Measurements from ENCODE around the gene KCNC1.

DNA sequence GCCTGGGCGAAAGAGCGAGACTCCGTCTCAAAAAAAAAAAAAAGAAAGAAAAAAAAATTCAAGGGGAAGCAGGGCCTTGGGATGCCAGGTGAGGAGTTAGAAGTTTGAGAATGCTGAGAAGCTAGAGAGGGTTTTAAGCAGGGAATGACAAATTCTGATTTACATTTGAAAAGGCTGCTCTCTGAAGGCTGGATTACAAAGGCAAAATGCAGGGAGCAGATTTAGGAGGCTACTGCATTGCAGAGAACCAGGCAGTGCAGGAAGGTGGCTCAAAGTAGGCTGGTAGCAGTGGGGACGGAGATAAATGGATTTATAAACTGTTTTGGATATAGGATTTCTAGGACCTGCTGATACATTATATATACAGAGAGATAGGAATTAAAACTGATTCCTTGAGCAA, 66.6 kb downstream of the KCNC1 start:
- TF ChIP-seq, protein P1, sequence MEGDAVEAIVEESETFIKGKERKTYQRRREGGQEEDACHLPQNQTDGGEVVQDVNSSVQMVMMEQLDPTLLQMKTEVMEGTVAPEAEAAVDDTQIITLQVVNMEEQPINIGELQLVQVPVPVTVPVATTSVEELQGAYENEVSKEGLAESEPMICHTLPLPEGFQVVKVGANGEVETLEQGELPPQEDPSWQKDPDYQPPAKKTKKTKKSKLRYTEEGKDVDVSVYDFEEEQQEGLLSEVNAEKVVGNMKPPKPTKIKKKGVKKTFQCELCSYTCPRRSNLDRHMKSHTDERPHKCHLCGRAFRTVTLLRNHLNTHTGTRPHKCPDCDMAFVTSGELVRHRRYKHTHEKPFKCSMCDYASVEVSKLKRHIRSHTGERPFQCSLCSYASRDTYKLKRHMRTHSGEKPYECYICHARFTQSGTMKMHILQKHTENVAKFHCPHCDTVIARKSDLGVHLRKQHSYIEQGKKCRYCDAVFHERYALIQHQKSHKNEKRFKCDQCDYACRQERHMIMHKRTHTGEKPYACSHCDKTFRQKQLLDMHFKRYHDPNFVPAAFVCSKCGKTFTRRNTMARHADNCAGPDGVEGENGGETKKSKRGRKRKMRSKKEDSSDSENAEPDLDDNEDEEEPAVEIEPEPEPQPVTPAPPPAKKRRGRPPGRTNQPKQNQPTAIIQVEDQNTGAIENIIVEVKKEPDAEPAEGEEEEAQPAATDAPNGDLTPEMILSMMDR (IDR thresholded peaks at IDR 0.05), result no peak
- no peak for TF ChIP-seq POLR2A (IDR thresholded peaks at IDR 0.05)
- no peak for TF ChIP-seq EP300 (IDR thresholded peaks at IDR 0.05; ENCODE audit: low read depth)
- TF ChIP-seq POLR2AphosphoS5 (IDR thresholded peaks at IDR 0.05), result no peak
